AG20443 (cell line): ENCODE data around the gene DNER.

Source experiments
- DNase-seq: peaks from one replicate; pipeline ENCODE4 v3.0.0; 2012; ENCODE audit warnings: low spot score, mixed read lengths

DNER gene

DNA sequence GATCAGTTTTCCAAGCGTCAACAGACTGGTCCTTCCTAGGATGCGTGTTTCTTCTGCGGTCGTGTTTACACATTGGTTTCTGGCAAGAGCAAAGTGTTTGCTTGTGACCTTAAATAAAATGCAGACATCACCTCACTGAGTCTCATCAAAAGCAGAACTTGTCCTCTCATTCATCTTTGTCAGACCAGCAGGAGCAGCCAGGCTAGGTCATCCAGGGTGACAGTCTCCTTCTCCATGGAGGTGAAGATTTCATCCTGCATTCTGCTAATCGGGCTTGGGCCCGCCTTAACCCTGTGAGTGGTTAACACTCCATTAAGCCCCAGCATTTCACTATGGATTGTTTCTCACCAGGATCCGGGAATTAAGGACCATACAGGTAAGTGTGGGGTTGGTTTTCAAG is 379.0 kb downstream of the DNER start:
- no peak for DNase-seq

DNA sequence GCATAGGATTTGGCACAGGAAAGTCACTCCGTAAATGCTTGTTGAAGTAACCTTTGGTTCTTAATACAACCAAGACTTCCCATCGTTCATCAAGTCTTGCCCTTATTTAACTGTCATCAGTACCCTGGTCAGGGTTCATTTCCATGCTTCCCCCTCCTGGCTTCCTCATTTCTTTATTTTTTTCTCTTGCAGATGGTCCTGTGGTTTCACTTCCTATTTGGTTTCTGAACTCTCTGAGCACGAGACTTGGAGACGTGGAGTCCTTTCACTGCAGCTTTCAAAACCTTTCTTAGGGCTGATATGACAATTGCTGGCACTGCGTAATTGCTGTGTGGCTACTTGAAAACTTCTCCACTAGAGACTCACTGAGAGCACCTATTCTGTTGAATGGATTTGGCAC is 383.4 kb downstream of the DNER start:
- DNase-seq, result no peak

DNA sequence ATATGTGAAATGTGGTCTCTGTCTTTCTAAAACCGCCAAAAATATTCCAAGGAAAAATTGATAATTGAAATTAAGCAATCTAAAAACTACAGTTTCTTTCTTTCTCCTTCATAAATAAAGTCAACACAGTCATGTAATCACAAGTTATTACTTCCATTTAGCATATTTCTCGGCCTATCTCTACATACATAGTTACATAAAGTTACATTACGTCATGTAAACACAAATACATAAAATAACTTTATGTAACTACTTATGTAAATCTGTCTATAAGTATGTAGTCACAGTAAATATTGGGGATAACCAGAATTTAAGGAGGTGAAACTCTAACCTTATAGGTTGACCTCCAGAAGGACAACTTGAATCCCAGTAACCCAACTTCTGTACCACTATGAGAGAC is 394.8 kb downstream of the DNER start:
- DNase-seq, result no peak

DNA sequence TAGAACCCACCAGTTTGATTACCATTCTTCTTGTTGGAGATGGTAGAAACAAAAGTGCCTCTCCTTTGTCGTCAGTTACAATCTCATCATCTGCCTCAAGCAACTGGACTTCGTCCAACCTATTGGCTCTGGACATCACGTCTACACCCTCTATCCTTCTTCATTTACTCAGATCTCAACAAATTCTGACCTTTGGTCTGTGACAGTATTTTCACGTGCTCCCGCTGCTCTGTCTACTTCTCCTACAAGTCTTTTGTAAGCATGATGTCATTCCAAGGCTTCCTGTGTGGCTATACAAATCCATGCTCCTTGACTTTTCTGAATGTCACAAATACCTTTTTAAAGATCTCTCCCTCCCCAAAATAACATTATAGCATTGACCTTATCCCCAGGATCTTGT is 400.2 kb downstream of the DNER start:
- no peak for DNase-seq

DNA sequence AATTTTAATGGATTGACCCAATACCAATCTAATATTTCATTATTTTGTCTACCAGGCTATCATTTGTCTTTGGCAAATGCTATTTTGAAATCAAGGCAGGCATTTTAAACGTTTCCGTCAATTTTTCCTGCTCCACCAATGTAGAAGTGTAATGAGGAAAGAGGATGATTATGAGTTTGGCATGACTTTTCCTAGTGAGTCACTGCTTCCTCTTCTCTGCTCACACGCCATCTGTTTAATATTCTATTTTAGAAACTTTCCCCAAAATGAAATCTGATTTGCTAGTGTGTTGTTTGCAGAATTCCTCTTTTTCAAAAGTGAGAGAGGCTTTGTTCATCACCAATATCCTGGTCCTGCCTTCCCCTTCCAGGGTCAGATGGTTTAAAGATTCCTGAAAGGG is 400.8 kb downstream of the DNER start:
- peak; percentile 66 for DNase-seq
